Esophagus mucosa (tissue), 1 donor: Measurements from ENCODE around the gene NEIL3. TPM values are rescaled to one million over a fixed set of nuclear protein-coding genes. Genes with fewer than 3 reads are reported as not detected.

Experiments
- ATAC-seq: fragments of 200-7000 bp; cut with Tn5 transposase; one replicate; pipeline ENCODE4 v1.9.1; 2020
- total RNA-seq: library from RNA; stranded (reverse); gene quantifications from one replicate; pipeline ENCODE4 v1.2.4, GENCODE V29; 2023
- donor health status: DM: yes; HTN: yes; CAD: no.

Gene NEIL3
- 3.8 TPM for total RNA-seq

DNA sequence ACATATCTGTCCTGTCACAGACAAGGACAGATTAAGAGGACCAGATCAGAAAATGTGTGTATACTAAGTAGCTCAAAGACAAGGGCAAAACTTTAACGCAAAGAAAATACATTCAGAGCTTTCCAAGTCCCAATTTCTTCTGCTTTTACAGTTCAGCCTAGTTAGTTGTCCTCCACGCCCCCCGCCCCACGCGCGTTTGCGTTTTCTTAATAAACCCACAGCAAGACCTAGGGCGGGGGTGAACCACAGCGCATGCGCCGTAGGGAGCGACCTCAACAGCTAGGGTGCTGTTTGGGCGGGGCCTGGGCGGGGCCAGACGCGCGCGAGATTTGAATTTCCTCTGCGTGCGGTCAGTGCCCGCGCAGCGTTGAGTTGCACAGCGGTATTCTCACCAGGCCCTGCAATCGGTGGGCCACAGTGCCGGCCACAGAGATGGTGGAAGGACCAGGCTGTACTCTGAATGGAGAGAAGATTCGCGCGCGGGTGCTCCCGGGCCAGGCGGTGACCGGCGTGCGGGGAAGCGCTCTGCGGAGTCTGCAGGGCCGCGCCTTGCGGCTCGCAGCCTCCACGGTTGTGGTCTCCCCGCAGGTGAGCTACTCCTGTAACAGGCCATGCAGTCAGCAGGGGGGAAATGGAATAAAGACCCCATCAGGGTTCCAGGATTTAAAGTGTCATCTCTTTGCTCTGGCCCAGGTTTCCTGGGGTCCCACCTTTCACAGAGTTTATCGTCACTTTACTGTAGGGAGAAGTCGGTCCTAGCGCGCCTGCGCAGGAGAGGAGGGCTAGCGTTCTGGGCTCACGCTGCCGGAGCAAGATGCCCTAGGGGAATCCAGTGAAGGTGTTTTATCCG lies at the start of gene NEIL3:
NEIL3 (plus strand) TSS at position 353 of the 850 bp plus-strand sequence; CDS start at position 433, 80 bp downstream.
- peak; percentile 93 for ATAC-seq

DNA sequence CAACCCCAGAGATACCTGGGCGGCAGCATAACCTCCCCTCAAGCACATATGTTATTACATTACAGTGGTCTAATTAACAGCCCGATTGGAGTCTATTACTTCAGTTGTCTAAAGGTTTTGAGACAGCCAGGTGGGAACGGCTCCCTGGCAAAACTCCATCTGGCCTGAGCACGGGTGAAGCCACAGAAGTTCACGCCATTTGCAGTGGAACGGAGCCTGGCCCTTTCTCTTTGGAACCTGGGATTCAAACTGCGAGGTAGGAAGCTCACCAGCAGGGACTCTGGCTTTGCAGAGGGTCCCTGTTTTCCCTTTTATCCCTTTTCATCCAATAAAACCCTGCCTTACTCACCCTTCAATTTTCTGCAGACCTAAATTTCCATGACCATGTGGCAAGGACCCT lies 45.9 kb upstream of the NEIL3 start:
- ATAC-seq = no peak

DNA sequence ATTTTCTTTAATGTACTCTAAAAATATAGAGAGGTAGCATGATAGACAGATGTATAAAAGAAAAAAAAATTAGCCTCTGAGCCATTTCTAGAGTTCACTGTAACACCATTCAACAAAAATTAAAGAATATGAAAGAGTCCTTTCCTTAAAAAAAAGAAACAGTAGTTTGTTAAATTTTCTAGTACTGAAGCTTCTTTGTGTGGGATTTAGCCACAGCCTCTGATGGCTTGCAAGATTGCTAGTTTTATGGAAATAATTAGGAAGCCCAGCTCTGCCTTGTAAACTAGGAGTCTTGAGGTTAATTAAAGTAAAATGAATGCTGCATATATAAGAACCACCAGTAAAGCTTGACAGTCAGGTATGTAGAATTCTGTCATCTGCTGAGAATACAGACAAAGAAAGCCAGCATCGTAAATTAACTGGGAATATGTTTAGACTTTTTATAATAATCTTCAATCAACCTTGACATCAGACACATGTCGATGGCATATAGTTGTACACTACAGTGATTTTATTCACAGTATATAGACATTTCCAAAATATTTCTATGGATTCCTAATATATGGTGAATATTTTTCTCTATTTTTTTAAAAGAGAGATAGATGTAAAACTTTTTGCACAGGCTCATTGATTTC lies 44.8 kb upstream of the NEIL3 start:
- no peak for ATAC-seq

DNA sequence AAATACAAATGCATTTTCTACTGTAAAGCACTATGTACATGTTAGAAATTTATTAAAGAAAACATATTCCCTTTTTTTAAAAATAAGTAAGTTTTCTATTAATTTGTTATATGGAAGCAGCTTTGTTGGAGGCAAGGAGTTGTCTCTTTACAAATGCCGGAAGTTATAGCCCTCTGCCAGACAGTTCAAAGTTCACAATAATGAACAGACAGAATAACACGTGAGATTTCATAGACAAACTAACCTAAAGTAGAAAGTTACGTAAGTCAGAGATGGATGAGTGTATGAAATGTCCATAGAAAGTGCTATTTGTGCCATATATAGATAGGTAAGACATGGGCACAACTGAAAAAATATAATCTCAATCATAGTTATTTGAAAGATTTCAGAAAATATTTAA lies 43.9 kb upstream of the NEIL3 start:
- no peak for ATAC-seq

DNA sequence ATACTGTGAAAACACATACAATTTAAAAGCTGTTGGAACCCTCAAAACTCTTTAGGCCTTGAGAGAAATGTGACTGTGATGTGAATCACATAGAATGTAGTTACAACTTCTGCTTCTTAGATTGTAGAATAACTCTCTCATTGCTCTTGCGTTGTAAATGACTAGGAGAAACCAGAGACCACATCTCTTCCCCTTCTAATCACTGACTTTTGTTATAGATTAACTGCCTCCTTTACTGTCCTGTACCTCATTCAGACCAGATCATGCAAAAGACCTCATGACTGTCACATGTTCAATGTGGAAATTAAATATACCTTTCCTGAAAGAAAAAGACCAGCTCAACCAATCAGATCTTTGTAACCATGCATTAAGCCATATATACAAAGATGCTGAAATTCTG lies 43.2 kb upstream of the NEIL3 start:
- no peak for ATAC-seq

- ATAC-seq = no peak
Measured at GRCh38 chr4:177267911-177268310, 41.8 kb upstream of the NEIL3 start.

GRCh38 chr4:177271091-177271490 lies 38.6 kb upstream of the NEIL3 start:
- no peak for ATAC-seq

DNA sequence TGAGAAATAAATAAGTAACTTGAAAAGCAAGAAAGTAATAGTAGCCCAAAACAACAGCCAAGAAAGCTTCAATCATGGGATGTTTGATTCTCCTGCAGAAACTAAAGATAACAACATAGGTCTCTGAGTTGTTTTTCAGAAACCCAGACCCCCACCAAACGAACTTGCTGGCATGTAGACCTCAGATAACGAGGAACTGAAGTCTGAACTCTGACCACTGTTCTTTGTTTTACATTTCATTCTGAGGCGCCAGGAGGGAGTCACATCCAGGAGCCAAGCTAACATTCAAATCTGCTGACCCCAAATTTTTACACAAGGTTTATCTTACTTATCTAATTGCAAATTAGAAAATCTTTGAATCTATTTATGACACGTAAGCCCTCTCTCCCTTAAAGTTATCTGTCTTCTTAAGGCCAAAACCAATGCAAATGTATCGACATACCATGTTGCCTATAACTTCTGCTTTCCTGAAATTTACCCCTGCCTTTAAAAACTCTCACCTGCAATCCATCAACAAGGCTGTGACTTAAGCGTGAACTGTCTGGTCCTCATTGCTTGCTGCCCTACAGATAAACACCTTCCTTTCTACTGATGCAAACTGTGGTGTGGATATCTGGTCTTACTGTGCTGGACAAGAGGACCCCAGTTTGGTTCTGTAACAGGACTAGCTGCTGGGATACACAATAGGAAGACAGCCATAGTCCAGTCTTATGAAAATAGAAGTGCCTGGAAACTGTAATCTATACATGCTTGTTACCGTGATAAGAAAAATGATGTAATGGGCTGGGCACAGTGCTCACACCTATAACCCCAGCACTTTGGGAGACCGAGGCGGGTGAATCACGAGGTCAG lies 37.5 kb upstream of the NEIL3 start:
- no peak for ATAC-seq

DNA sequence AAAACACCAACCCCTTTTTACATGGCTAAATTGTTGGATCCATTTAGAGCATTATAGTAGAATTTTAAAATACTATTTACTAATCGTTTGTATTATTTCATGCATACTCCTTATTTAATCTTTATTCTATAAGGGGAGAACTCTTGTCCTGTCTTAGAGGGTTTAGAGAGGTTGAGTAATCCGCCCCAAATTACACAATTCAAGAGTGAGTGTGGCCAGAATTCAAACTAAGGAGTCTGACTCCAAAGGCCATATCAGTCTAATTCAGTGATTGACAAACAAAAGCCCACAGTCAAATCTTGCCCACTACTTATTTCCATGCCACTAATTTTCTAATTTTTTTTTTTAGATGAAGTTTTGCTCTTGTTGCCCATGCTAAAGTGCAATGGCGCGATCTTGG lies 33.7 kb upstream of the NEIL3 start:
- ATAC-seq = no peak

GRCh38 chr4:177281351-177281909 lies 28.2 kb upstream of the NEIL3 start:
- ATAC-seq = no peak

DNA sequence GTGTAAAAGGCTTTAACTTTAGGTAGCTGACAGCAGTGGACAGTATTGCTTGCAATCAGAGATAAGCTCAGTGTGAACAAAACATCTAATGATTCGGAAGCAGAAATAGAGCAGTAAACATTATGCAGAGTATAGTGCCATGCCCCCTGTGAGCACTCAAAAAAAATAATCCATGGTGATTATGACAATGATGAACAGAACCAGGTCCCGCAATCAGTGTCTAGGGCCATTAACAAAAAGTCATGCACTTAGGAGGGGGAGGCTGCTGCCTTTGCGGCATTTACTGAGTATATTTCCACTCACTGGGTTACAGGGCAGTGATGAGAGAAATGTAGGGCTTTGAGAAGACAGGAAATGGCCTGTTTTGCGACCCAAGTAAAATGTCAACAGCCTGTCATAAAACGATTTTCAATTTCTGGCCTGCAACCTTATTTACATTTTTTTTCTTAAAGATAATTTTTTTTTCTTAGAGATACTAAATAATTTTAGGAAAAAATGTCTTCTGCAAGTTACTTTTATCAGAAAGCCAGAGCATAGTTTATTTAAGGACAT lies 27.3 kb upstream of the NEIL3 start:
- ATAC-seq = no peak

- no peak for ATAC-seq
Measured at GRCh38 chr4:177283167-177283566, 26.5 kb upstream of the NEIL3 start.

DNA sequence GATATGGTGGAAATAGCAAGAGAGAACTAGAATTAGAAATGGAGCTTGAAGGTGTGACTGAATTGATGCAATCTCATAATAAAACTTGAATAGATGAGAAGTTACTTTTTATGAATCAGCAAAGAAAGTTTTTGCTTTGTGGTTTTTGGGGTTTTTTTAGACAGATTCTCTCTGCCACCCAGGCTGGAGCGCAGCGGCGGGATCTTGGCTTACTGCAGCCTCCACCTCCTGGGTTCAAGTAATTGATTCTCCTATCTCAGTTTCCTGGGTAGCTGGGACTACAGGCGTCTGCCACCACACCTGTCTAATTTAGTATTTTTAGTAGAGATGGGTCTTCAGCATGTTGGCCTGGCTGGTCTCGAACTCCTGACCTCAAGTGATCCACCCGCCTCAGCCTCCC lies 23.7 kb upstream of the NEIL3 start:
- ATAC-seq = no peak

DNA sequence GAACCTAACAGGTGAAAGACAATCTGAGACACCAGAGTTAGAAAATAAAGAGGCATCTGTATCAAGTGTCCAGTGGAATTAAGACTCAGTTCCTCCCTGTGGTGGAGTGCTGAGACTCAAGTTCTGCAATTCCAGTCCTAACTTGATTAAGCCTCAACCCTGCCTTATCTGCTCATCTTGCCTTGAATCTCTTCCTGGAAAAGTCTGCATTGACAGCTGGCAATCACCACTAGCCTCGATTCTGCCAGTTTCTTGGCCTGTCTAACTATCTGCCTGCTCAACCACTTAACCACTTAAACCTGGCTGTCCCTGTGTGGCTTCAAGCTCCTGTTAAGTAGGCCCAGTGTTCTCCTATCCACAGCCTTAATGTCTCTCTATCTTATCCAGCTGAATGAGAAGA lies 22.4 kb upstream of the NEIL3 start:
- ATAC-seq = no peak

GRCh38 chr4:177288335-177288734 lies 21.3 kb upstream of the NEIL3 start:
- ATAC-seq = no peak

- no peak for ATAC-seq
Measured at GRCh38 chr4:177290780-177291179, 18.9 kb upstream of the NEIL3 start.

DNA sequence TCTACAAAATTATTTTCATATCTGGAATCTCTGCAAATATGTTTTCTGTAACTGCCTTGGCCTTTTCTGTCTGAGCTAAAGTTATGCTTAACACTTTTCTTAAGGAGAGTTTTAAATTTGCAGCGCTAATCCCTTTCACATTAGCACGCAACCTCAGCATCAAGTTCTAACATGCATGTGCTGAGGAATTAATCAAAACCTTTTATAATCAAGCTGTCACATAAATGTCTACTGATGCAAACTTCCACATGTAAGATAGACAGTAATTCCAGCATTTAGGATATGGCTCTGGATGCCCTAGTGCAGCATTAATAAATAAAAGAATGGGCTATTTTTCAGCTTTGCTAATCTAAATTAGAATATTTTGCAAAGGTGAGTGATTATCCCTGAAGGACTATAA lies 17.5 kb upstream of the NEIL3 start:
- peak; percentile 43 for ATAC-seq

DNA sequence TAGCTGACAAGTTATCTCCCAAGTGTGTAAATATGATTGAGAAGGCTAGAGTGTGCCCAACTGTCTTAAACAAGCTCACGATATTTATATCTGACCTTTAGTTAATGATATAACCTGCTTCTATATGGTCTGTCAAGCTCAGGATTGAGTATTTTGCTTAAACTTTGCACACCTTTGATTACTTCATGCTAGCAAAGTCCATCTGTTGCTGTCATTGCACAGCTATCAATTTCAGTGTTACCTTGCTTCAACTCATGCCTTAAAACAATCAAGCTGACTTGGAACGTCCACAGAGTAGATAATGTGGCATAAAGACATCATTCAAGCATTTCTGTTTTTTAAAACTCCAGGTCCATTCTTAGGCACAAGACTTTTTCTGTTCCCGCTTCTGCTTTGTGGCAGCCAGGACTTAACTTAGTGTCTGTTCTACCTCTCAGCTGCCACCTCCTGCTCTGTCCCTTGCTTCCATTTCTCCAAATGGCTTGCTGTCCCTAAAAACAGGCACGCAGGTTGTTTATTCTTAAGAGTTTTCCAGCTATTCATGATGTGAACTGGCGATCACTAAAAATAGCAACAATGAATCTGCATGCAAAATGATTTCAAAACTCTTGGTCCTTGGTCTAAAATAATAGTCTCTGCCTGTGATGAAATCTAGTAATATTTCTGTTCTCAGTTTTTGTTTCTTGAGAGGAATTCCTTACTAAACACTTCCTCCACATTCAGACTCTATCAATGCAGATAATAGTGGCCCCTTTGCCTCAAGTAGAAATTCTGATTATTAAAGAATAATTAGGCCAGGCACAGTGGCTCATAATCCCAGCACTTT lies 16.3 kb upstream of the NEIL3 start:
- ATAC-seq = no peak

GRCh38 chr4:177297785-177298391 lies 11.8 kb upstream of the NEIL3 start:
- ATAC-seq = no peak

GRCh38 chr4:177301126-177301639 lies 8.5 kb upstream of the NEIL3 start:
- ATAC-seq = no peak
